NCI-H510A (cell line): ENCODE measurements around the gene TMEM253.

Experiments used
- DNase-seq: peaks from one replicate; lab custom pipeline; 2025; lab: John Stamatoyannopoulos, UW

The TMEM253 gene

GRCh38 chr14:21071225-21072030 is 29.4 kb upstream of the TMEM253 start:
- DNase-seq, result peak; percentile 73

DNA sequence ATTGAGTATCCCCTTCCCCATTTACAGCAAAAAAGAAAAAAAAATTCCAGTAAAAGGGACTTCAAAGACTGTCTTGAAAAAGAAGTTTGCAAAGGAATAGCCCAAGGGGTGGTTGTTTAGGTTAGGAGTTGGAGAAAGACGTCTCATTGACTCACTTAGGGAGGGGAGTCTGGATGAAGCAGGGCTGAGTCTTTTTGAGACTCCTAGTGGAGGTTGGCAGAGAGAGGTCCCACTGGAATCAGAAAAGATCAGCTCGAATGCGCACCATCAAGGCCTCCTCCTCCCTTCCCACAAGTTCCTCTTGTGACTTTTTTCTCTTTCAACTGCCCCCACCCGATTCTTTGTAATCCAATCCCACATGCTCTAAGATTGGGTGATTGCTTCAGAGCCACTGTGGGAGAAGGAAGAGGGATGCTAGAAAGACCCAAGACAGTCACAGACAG is 28.8 kb upstream of the TMEM253 start:
- no peak for DNase-seq

- DNase-seq, result peak; percentile 23
These were observed 28.0 kb upstream of the TMEM253 start for GRCh38 chr14:21072781-21073339.

DNA sequence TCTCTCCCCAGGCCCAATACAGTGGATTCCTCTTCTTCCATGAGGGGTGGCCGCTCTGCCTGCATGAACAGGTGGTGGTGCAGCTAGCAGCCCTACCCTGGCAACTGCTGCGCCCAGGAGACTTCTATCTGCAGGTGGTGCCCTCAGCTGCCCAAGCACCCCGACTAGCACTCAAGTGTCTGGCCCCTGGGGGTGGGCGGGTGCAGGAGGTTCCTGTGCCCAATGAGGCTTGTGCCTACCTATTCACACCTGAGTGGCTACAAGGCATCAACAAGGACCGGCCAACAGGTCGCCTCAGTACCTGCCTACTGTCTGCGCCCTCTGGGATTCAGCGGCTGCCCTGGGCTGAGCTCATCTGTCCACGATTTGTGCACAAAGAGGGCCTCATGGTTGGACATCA is 26.9 kb upstream of the TMEM253 start:
- DNase-seq, result no peak

DNA sequence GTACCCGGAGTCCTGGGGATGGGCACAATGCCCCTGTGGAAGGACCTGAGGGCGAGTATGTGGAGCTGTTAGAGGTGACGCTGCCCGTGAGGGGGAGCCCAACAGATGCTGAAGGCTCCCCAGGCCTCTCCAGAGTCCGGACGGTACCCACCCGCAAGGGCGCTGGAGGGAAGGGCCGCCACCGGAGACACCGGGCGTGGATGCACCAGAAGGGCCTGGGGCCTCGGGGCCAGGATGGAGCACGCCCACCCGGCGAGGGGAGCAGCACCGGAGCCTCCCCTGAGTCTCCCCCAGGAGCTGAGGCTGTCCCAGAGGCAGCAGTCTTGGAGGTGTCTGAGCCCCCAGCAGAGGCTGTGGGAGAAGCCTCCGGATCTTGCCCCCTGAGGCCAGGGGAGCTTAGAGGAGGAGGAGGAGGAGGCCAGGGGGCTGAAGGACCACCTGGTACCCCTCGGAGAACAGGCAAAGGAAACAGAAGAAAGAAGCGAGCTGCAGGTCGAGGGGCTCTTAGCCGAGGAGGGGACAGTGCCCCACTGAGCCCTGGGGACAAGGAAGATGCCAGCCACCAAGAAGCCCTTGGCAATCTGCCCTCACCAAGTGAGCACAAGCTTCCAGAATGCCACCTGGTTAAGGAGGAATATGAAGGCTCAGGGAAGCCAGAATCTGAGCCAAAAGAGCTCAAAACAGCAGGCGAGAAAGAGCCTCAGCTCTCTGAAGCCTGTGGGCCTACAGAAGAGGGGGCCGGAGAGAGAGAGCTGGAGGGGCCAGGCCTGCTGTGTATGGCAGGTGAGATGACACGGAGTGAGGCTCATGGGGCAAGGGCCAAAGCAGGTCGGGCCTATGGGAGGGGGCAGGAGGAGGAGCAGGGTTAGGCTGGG is 26.2 kb upstream of the TMEM253 start:
- no peak for DNase-seq

GRCh38 chr14:21075719-21076437 is 25.0 kb upstream of the TMEM253 start:
- no peak for DNase-seq

GRCh38 chr14:21077672-21078071 is 23.2 kb upstream of the TMEM253 start:
- DNase-seq, result no peak

DNA sequence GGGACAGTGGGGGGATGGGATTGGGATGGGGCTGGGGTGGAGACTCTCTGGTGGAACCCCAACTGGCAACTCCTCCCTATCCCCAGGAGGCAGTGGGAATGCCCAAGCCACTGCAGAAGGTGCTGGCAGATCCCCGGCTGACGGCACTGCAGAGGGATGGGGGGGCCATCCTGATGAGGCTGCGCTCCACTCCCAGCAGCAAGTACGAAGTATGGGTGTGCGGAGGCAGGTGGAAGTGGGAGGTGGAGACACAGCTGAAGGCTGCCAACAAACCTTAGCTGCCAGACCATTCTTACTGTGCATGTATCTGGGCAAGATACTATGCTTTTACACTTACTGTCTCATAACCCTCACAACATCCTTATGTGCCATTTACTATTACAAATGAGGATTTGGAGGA is 22.6 kb upstream of the TMEM253 start:
- no peak for DNase-seq

DNA sequence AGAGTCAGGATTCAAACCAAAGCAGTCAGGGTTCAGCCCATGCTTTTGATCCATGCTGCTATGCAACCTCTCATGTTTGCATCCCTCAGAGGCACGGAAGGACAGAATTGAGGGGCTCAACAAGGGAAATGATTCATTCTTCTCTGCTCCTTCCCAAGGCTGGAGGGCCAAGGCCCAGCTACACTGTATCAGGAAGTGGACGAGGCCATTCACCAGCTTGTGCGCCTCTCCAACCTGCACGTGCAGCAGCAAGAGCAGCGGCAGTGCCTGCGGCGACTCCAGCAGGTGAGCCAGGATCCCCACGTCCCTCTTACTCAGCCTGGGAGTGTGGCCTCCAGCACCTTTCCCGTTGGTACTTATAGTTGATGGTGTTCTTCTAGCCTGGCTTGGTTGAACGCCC is 22.1 kb upstream of the TMEM253 start:
- no peak for DNase-seq

GRCh38 chr14:21081521-21082142 is 19.2 kb upstream of the TMEM253 start:
- no peak for DNase-seq

DNA sequence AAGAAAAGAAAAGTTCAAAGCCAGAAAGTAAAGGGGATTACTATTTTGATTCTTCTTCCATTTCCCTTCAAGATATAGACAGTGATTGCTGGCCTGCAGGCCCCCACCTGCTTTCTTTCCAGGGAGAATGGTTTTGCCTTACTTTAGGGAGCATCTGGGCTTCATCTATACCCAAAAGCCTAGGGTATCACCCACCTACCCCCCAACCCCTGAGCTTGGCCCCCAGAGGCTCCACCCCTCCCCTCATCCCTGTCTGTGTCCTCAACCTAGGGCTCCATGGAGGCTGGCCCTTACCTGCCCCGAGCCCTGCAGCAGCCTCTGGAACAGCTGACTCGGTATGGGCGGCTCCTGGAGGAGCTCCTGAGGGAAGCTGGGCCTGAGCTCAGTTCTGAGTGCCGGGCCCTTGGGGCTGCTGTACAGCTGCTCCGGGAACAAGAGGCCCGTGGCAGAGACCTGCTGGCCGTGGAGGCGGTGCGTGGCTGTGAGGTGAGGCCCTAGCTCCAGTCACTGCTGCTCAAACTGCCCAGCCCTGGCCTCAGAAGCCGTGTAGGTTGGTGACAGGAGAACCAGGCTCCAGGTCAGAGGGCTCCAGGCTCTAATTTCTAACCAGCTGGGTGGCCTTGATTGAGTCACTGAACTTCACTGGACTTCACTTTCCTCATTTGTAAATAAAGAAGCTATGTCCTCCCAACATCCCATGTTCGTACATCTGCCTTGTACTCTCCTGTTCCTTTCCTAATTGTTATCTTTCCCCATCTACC is 17.1 kb upstream of the TMEM253 start:
- no peak for DNase-seq

DNA sequence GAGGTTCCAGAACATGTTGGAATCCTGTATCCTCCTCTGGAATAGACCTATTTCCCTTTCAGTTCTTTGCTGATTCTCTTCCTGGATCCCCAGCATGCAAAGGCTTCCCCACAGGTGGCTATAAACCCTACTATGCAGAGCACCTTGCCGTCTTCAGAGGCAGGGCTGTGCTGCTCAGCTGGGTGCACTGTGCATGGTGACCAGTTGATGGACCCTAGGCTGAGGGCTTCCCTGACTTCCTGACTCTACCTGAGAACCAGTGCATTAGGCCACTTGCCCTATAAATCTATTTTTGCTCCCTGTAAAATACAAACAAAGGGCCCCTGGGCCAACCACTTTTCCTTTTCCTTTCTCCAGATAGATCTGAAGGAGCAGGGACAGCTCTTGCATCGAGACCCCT is 16.5 kb upstream of the TMEM253 start:
- no peak for DNase-seq

DNA sequence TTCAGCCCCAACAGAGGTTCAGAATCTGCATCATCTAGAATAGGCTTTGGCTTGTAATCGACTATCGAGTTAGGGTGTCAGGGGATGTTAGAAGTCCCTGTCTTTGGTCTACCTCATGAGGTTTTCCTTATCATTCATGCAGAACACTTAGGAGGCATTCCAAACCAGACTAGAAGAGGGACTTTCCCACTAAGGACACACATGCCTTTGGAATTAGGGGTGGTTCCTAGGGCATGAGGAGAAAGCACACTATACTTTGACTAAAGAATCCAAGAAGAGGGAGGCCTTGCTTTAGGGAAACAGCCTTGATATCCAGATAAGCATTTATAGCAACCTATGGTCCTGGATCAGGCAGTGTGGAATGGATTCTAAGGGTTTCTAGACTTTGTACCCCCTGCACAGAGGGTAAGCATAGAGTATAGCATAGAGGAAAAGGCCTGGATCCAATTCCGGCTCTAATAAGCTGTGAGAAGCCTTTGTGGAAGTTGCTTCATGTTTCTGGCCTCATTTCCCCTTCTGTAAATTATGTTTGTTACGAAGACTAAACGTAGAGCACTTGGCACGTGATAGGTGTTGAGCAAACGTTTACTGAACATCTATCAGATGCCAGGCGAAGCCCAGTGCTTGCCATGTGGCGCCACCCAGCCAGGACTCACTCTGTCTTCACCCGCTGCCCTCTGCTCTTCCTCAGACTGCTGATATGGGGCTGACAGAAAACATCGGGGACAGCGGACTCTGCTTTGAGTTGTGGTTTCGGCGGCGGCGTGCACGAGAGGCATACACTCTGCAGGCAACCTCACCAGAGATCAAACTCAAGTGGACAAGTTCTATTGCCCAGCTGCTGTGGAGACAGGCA is 15.6 kb upstream of the TMEM253 start:
- DNase-seq, result no peak

DNA sequence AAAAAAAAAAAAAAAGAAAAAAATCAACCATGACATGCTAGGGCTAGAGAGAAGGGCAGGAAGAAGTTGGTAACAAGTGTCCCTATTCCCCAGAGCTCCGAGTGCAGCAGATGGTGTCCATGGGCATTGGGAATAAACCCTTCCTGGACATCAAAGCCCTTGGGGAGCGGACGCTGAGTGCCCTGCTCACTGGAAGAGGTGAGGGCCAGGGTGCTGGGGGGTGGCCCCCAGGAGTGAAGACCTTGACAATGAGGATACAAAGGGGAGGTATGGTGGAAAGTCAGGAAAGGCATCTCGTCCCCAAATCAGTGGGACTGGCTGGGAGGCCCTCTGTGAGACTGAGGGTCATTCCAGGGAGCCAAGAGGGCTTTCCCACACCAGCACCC is 14.0 kb upstream of the TMEM253 start:
- no peak for DNase-seq

GRCh38 chr14:21087294-21088091 is 13.4 kb upstream of the TMEM253 start:
- no peak for DNase-seq

DNA sequence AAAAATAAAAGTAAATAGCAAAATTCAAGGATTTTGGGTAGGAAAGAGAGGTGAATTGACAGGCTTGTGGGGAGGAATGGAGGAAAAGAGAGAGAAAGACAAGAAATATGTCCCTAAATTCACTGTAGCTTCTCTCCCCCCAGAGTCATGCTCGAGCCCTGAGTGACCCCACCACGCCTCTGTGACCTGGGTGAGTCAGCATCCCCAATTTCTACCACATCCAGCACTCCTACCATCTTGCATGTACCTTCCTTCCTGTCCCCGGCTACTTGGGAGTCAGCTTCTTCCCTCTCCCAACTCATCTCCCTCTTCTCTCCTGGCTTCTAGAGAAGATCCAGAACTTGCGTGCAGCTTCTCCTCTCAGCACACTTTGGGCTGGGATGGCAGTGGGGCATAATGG is 12.2 kb upstream of the TMEM253 start:
- DNase-seq, result no peak

GRCh38 chr14:21089271-21089670 is 11.6 kb upstream of the TMEM253 start:
- no peak for DNase-seq

DNA sequence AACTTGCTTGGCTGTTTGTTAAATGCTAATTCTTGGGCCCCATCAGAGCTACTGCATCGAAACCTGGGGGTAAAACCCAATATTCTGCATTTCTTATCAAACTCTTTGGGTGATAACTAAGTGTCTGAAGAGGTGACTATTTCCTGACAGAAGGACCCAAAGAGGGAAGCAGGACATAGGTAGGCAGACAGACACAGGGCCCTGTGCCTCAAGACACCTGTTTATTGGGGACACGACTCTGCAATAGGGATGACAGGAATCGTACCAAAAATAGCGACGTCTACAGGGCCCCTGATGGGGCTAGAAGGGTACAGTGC is 11.0 kb upstream of the TMEM253 start:
- DNase-seq, result no peak

DNA sequence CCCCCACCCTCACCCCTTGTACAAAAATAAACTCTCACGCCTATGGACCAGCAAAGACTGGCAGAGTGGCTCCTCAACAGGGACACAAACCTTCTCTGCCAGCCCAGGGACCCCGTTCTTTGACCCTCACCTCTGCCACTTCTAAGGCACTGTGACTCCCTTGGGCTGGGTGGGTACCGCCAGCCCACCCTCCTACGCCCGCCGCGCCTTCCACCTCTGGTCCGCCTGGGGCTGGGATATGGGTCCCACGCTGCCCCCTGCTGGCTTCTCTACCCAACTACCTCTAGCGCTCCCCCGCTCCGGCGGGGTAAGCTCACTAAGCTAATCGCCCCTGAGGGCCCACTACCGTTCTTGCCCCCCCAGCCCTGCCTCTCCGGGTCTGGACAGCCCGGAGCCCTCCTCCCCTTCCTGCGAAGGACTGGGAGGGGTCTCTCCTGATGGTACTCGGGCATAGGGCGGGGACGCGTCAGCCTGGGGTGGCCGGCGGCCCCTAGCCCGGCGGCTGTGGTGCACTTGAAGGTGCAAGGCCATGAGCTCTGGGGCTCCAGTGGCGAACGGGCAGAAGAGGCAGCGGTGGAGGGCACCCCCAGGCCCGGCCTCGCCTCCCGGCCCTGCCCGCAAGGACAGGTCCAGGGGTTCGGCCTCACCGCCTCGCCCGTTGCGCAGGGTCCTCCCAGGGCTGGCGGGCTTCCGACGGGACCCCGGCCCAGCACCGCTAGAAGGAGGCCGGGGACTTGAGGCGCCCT is 10.5 kb upstream of the TMEM253 start:
- no peak for DNase-seq
